ENCODE measurements around the gene ST7. TPM values are rescaled to one million over a fixed set of nuclear protein-coding genes. Genes with fewer than 3 reads are reported as not detected.

ST7 gene
- total and polyA plus RNA-seq, 2 experiments from 2014 or later: 9.9 to 18.3 TPM

GRCh38 chr7:117183729-117184128, 230.4 kb downstream of the ST7 start:
- H3K4me1 ChIP-seq (ENCODE audit: insufficient read depth): no peaks in the 10 kb centered on the region
- no peaks in the 10 kb centered on the region for H3K9me2 ChIP-seq (ENCODE audit: insufficient read depth)
- H3K9me3 Mint-ChIP-seq: no peaks in the 10 kb centered on the region
- H2AFZ ChIP-seq: no peak overlapping the region
- no peak overlapping the region for H3K27ac ChIP-seq (ENCODE audit: low read depth)
- no peaks in the 10 kb centered on the region for H3K36me3 ChIP-seq (ENCODE audit: insufficient read depth)
- no peak overlapping the region for H3K4me3 Mint-ChIP-seq
- no peaks in the 10 kb centered on the region for H3K27me3 Mint-ChIP-seq (ENCODE audit: insufficient read depth, low read depth, poor library complexity)
- TF ChIP-seq ZNF331 (CRISPR knock-in tag; IDR thresholded peaks at IDR 0.05; ENCODE audit: low read depth) (no peak), NANOG (IDR thresholded peaks at IDR 0.05; ENCODE audit: borderline replicate concordance) (no peak), JUNB (IDR thresholded peaks at IDR 0.05; ENCODE audit: unreplicated experiment) (no peak), REST (IDR thresholded peaks at IDR 0.05; ENCODE audit: unreplicated experiment) (no peak)
- no peaks in the 10 kb centered on the region for H3K27me3 ChIP-seq (ENCODE audit: insufficient read depth)
- no peaks in the 10 kb centered on the region for H3K4me1 Mint-ChIP-seq
- H3K79me2 ChIP-seq (replicated peaks; ENCODE audit: insufficient read depth): no peaks in the 10 kb centered on the region
- DNase-seq (ENCODE audit: low spot score): no peak
- no peaks in the 10 kb centered on the region for H3F3A ChIP-seq (replicated peaks; ENCODE audit: low read depth)
- no peaks in the 10 kb centered on the region for H3K36me3 Mint-ChIP-seq (ENCODE audit: low read depth)
- H4K20me1 ChIP-seq (replicated peaks; ENCODE audit: insufficient read depth): no peaks in the 10 kb centered on the region
- H3K4me2 ChIP-seq: no peak overlapping the region
- no peak for ATAC-seq
- H3K27ac Mint-ChIP-seq: no peak overlapping the region
- no peak overlapping the region for H3K4me3 ChIP-seq

- H3F3A ChIP-seq (replicated peaks; ENCODE audit: low read depth): no peaks in the 10 kb centered on the region
- no peaks in the 10 kb centered on the region for H4K20me1 ChIP-seq (replicated peaks; ENCODE audit: insufficient read depth)
- H3K4me3 Mint-ChIP-seq: no peak overlapping the region
- H3K79me2 ChIP-seq (replicated peaks; ENCODE audit: insufficient read depth): no peaks in the 10 kb centered on the region
- ATAC-seq (no peak), DNase-seq (ENCODE audit: low spot score) (no peak)
- no peaks in the 10 kb centered on the region for H3K36me3 Mint-ChIP-seq (ENCODE audit: low read depth)
- H3K9me3 Mint-ChIP-seq: no peaks in the 10 kb centered on the region
- no peaks in the 10 kb centered on the region for H3K27me3 Mint-ChIP-seq (ENCODE audit: insufficient read depth, low read depth, poor library complexity)
- no peak overlapping the region for H3K27ac Mint-ChIP-seq
- H3K27ac ChIP-seq (ENCODE audit: low read depth): no peak overlapping the region
- no peak overlapping the region for H2AFZ ChIP-seq
- H3K4me1 ChIP-seq (ENCODE audit: insufficient read depth): no peaks in the 10 kb centered on the region
- TF ChIP-seq ZNF462 (CRISPR knock-in tag; IDR thresholded peaks at IDR 0.05) (no peak), EZH2 (IDR thresholded peaks at IDR 0.05; ENCODE audit: low read depth, unreplicated experiment) (no peak)
- H3K4me1 Mint-ChIP-seq: no peaks in the 10 kb centered on the region
- no peak overlapping the region for H3K4me2 ChIP-seq
- H3K27me3 ChIP-seq (ENCODE audit: insufficient read depth): no peaks in the 10 kb centered on the region
- H3K36me3 ChIP-seq (ENCODE audit: insufficient read depth): no peaks in the 10 kb centered on the region
- H3K9me2 ChIP-seq (ENCODE audit: insufficient read depth): no peaks in the 10 kb centered on the region
- H3K4me3 ChIP-seq: no peak overlapping the region
Measured at GRCh38 chr7:117184367-117184766, 231.1 kb downstream of the ST7 start.
